ENCODE results near the gene MYMX.
A peak's percentile ranks its signal among the peaks of the same experiment; 100 is the strongest.

MYMX gene

DNA sequence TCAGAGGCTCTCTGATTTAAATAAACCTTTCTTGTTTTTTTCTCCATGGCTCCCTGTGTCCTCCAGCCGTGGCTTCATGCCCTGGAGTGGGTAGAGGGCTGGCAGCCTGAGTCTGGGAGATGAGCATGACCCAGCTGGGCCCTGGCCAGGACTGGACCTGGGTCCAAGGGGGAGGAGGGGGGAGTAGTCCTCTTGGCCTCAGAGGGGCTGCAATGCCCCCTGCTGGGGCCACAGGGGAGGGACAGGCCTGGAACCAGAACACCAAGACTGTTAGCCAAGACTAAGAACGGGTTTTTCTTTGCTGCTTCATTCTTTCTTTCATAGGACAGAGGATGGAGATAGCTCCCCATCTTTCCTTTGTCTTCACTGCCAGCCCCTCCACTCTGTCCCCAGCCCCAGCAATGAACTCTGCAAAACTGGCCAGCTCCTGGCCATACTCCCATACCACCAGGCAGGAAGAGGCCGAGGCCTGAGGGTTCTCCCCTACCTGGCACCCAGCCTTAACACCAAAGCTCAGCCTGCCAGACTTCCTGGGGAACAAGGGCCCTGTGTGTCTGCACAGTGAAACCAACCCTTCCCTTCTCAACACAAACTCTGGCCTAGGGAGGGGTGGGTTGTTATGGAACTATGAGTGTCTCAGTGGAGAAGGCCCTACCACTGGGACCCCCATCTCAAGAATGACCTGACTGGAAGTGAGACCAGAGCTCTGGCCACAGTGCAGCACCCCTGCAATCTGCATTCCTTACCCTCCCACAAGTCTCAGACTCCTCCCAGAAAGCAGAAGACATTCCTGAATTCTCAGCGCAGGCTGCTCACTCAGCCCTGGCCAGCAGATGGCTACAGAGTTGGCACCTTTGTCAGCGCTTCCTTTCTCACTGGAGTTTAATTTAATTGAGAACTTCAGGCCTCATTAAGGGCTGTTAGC is 17.6 kb downstream of the MYMX start:
- no peak for DNase-seq

DNA sequence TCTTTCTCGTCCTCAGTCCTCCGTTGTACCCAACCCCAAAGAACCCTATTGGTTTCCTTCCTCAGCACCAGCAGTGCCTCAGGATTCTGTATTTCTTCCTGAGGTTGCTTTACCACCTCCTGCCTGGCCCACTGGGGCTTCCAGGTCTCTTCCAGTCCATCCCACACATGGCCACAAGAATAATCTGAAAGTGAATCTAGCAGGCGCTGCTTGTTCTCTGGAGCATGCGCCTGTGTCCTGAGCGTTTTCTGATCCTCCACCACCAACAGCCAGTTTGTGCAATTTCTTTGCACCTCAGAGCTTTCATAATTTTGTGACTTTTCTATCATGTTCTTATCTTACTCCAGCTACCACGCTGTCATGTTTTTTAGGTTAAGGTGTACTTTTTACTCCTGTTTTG is 18.5 kb downstream of the MYMX start:
- no peak for DNase-seq

DNA sequence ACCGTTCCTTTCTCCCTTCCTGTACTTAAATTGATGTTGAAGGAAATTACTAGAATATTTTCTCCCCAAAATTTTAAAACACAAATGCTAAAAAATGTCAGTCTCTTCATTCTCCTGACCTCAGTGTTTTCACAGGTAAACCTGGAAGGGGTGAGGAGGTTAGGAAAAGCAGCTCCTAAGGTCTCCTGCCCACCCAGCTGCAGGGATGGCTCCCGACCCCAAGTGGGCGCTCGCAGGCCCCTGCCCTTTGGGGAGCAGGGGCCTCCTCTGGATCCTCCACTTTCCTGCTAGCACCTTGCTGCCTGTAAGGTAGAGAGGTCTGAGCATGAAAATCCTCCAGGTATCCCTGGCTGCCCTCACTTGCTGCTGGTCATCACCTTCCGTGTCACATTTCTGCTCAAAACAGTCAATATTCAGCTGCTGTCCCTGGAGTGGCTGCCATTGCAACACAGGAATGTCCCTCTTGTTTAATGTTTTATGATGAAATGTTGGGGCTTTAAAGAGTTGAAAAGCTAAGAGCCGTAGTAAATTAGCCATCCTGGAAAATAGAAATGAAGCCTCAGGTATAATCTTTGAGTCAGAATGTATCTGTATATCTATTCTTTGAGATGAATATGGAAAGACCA is 19.3 kb downstream of the MYMX start:
- DNase-seq = no peak

GRCh38 chr6:44237021-44237812 is 20.5 kb downstream of the MYMX start:
- DNase-seq = peak; percentile 72

DNA sequence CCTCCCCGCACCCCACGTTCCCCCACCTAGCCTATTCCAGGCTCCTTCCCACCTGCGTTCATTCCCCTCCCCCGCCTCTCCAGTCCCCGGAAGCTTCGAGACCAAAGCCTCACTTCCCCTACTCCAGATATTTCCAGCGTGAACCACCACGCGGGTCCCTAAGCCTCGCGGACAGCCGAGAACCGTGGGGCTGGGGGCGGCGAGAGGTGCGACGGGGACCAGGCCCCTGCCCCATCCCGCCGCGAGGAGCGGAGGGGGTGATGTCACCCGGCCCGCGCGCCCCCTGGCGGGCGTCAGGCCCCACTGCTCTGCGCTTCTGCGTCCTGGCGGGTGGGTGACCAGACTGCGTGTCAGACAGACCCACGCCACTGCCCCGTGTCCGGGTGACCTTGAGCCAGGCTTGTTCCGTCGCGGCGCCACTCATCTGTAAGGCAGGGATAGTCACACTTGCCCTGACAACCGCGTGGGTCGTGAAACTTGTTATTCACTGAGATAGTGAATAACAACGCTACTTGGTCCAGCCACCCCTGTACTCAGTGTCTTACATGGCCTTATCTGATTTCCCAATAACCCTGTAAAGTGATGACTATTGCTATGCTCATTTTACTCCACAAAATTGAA is 21.2 kb downstream of the MYMX start:
- peak; percentile 80 for DNase-seq

DNA sequence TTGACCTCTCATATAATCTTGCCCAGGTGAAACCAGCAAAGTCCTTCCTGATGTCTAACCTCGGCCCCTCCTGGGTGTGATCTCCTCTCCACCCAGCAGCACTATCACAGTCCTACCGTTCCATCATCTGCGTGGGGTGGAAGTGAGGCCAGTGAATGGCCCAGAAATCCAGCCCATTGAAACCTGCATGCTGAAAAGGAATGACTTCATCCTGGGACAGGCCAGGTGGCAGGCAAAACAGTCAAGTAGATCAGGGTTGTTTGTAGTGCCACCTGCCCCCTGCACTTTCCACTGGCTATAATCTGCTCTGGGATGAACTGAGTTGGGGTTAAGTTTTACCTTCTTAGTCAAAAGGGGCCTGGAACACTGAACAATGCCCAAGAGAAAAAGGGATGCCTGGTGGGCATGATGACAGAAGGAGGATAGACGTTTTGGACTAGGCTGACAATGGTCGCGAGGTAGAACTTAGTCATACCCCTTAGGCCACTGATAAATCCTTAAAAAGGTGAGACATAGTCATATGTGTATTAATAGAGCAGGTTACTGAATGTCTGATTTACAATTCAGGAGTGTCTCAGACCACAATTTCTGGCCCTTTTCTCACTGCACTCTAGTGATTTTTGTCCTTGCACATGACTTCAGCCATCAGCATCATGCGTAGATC is 22.1 kb downstream of the MYMX start:
- no peak for DNase-seq

DNA sequence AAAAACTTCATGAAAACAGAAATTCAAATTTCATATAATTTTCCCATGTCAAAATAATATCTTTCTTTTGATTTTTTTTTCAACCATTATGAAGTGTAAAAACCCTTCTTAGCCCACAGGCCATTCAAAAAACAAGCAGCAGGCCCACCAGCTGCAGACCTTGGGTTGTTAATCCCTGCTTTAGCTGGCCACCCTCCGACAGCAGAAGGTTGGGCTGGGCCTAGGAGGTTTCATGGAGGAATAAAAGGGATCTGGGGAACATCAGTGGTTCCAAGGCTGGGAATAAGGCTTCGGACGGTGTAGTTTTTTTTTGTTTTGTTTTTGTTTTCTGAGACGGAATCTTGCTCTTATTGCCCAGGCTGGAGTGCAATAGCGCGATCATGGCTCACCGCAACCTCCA is 26.6 kb downstream of the MYMX start:
- no peak for DNase-seq

DNA sequence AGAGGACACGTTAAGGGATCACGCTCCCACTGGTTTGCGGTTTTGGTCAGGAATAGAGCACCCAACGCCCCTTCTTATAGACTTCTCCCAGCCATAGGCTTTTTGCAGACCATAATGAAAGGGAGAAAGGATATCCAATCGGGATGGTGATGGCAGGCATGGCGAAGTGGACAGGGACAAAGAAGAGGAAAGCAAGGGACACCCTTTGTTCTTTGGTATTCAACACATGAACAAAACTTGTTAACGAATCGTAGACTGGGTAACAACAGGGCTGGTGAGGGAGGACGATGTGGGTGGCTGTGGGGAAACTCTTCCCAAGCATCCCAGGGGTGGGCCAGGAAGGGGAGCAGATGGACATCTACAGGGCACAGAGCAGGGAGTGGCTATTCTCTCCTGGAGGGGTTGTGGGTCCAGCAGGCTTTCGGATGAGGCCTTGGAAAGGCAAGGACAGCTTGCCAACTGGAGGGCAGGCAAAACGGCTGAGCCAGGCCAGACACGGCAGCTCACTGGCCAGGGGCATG is 28.7 kb downstream of the MYMX start:
- DNase-seq = no peak

DNA sequence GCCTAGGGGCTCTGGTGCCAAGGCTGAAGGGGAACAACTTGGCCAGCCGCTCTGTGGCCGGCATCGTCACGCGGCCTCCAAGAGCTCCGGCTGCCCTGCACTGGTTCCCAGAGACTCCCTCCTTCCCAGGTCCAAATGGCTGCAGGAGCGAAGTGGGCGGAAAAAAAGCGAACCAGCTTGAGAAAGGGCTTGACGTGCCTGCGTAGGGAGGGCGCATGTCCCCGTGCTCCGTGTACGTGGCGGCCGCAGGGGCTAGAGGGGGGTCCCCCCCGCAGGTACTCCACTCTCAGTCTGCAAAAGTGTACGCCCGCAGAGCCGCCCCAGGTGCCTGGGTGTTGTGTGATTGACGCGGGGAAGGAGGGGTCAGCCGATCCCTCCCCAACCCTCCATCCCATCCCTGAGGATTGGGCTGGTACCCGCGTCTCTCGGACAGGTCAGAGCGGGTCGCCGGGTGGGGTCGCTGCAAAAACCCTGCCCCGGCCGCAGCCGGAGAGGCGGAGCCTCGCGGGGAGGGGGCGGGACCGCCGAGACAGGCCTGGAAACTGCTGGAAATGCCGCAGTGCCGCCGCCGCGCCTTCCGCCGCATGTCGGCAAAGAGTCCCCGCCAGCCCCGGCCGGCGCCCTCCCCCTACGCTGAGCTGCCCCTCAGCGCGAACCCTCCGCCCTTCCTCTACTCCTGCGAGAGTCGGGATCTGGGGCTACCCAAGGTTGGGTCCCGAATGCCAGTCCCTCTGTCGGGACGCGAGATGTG is 29.4 kb downstream of the MYMX start:
- peak; percentile 88 for DNase-seq

- peak; percentile 98 for DNase-seq
Measured at GRCh38 chr6:44246663-44247337, 30.1 kb downstream of the MYMX start, which contains the start of gene HSP90AB1. Gene HSP90AB1, plus strand, starts transcription at chr6:44247101. Its CDS starts 1,529 bp downstream, at chr6:44248630.

DNA sequence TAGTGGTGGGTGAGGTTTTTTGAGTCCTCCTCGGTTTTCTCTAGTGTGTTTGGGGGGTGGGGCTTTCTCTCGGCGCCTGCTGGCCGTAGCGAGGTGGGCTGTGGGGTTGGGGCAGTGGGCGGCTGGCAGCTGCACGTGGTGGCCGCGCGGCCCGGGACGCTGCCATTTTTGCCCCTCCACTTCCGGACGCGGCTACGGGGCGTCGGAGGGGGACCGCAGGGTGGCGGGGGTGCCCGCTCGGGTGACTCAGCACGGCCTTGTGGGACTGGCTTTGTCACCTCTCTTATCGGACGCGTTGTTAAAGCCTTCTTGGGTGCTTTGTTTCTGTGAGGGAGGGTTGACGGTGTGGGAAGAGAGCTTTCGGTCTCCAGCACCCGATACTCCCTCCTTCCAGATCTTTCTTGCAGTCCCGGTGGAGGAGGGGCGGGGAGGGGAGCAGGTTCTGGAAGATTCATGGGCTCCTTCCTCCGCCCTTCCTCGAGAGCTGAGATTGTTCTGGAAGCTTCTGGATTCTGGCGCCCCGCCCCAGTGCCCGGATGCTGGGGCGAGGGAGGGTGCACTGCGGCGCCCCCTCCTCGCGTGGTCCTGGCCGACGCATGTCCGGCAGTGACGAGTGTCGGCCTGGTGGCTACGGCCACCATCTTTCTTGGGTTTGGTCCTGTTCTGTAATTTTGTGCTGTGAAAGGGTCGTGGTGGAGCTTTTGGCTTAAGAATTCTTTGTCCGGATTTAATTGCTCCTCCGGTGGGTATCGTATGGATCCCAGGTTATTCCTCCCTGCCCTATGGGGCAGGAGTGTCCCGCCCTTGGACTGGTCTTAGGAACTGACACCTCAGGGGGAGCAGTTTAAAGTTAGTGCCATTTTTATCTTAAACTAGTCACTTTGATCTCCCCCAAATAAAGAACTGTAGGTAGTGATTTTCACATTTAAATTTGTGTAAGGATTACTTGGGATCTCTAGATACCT is 30.9 kb downstream of the MYMX start:
- peak; percentile 92 for DNase-seq

DNA sequence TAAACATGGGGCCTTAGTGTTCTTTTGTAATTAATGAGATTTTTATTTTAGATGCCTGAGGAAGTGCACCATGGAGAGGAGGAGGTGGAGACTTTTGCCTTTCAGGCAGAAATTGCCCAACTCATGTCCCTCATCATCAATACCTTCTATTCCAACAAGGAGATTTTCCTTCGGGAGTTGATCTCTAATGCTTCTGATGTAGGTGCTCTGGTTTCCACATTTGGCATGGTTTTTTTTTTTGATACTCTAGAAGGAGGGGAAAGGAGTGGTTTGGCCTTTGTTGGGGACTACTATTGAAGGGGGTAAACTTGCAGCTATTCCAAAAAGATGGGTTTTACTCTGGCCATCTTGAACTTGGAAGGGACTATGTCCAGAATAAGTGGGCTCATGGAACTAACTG is 31.9 kb downstream of the MYMX start:
- DNase-seq = no peak

GRCh38 chr6:44249082-44249748 is 32.5 kb downstream of the MYMX start:
- DNase-seq = no peak

DNA sequence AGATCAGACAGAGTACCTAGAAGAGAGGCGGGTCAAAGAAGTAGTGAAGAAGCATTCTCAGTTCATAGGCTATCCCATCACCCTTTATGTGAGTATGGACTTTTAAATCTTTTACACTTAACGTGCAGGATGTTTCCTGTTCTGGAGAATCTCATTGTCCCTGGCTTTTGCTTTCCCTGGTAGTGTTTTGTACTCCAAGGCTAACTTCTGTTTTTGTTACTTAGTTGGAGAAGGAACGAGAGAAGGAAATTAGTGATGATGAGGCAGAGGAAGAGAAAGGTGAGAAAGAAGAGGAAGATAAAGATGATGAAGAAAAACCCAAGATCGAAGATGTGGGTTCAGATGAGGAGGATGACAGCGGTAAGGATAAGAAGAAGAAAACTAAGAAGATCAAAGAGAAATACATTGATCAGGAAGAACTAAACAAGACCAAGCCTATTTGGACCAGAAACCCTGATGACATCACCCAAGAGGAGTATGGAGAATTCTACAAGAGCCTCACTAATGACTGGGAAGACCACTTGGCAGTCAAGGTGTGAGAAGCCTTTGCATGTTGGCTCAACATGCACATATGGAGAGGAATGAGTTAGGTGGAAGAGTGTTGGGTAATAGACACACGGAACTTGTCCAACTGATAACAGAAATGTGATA is 33.5 kb downstream of the MYMX start:
- no peak for DNase-seq

- DNase-seq = no peak
Measured at GRCh38 chr6:44250718-44251123, 34.0 kb downstream of the MYMX start.

DNA sequence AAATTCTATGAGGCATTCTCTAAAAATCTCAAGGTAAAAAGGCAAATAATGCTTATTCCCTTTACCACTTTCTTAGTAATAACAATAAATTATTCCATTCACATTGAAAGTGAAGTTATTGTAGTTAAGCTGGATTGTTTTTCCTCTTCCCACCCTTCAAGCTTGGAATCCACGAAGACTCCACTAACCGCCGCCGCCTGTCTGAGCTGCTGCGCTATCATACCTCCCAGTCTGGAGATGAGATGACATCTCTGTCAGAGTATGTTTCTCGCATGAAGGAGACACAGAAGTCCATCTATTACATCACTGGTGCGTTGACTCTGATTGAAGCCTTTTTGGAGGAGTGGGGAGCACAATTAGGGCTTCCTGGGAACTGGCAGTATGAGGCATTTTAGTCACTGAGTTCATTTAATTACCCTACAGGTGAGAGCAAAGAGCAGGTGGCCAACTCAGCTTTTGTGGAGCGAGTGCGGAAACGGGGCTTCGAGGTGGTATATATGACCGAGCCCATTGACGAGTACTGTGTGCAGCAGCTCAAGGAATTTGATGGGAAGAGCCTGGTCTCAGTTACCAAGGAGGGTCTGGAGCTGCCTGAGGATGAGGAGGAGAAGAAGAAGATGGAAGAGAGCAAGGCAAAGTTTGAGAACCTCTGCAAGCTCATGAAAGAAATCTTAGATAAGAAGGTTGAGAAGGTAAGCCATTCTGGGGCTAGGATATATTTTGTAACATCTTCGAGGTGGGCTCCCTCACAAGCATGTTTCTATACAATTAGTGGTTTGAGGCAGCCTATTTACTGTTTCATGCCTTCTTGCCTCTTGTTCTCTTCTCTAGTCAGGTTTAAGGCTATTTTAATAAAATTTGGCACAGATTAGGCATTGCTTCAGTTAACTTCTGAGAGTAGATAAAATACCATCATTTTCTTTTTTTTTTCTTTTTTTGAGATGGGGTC is 35.1 kb downstream of the MYMX start:
- DNase-seq = no peak
